ENCODE data around the gene IMMP2L. TPM values are rescaled to one million over a fixed set of nuclear protein-coding genes. Genes with fewer than 3 reads are reported as not detected.

Gene IMMP2L
- total and polyA plus RNA-seq, 2 of the 13 experiments (the other 11 are each of a cell fraction or from before 2014, with no cell fraction given): 7.8 to 16.9 TPM

- no peak for TF ChIP-seq ZNF432 (CRISPR knock-in tag; IDR thresholded peaks at IDR 0.05; ENCODE audit: borderline replicate concordance)
- no peak for TF ChIP-seq TBX2 (CRISPR knock-in tag; IDR thresholded peaks at IDR 0.05; ENCODE audit: borderline replicate concordance)
- TF ChIP-seq REL (CRISPR knock-in tag; conservative IDR thresholded peaks at IDR 0.05): no peak
- no peak for TF ChIP-seq ZNF235 (CRISPR knock-in tag; IDR thresholded peaks at IDR 0.05; ENCODE audit: borderline replicate concordance)
- TF ChIP-seq ZFP90 (CRISPR knock-in tag; IDR thresholded peaks at IDR 0.05; ENCODE audit: borderline replicate concordance): no peak
- no peak for TF ChIP-seq ZNF576 (CRISPR knock-in tag; IDR thresholded peaks at IDR 0.05)
- TF ChIP-seq SOX13 (IDR thresholded peaks at IDR 0.05): no peak
- no peak for TF ChIP-seq SOX13 (CRISPR knock-in tag; conservative IDR thresholded peaks at IDR 0.05 in 1 of 2, IDR thresholded peaks at IDR 0.05 in 1 of 2)
- H2AFZ ChIP-seq (ENCODE audit: low read length): no peak within 1 kb of the TSS
- WGBS (ENCODE audit: low lambda C conversion rate): 35% methylated on average over 4 of the region's 6 CpGs
These were observed 471.4 kb downstream of the IMMP2L start, which contains the start of gene LRRN3 for GRCh38 chr7:111090846-111091245. Gene LRRN3, plus strand, starts transcription at chr7:111091127. Its CDS starts 31,646 bp downstream, at chr7:111122773.

More at GRCh38 chr7:111090846-111091245, 471.4 kb downstream of the IMMP2L start, which contains the start of gene LRRN3:
- no peaks in the 10 kb centered on the region for H3K9me3 ChIP-seq (ENCODE audit: low read length)
- no peaks in the 10 kb centered on the region for H3K4me1 ChIP-seq (ENCODE audit: insufficient read depth, low read length)
- H3K4me2 ChIP-seq (ENCODE audit: low read depth, low read length): no peak within 1 kb of the TSS
- H3K79me2 ChIP-seq (ENCODE audit: insufficient read depth, low read length): no peaks in the 10 kb centered on the region
- DNase-seq (ENCODE audit: low spot score) (no peak), FAIRE-seq (no peak), ATAC-seq (no peak)
- in situ Hi-C loops (cut with HindIII; ENCODE audit: extremely low pct_ligation_motif_present, low pct_unique_long_range_greater_than_20kb): loop anchor here (5.0 to 25.0 kb wide), 3 partner anchors 396 to 1004 kb away; no protein-coding TSS in a partner anchor
- no TSS peak for BruUV-seq (replicated peaks)
- CTCF ChIA-PET (ENCODE audit: low intra/inter-chr PET ratio, low total read pairs): interaction anchor here (1.0 kb wide), 1 partner anchor 639 kb away, joined by 3 read pairs; no protein-coding TSS in a partner anchor
- H3K27me3 ChIP-seq (ENCODE audit: control insufficient read depth in 1 of 2, insufficient read depth in 2 of 2, low read length in 2 of 2): no peaks in the 10 kb centered on the region
- H3K27ac ChIP-seq (ENCODE audit: extremely low read length, insufficient read depth, low read length): no peak within 1 kb of the TSS
- no peak within 1 kb of the TSS for H3K9ac ChIP-seq (ENCODE audit: insufficient read depth, low read depth, low read length)
- POLR2A ChIA-PET: no interaction called here
- H3K36me3 ChIP-seq (replicated peaks in 1 of 2; ENCODE audit: control insufficient read depth in 1 of 2, insufficient read depth in 2 of 2, low read length in 2 of 2): no peaks in the 10 kb centered on the region
- intact Hi-C loops (cut with micrococcal nuclease; ENCODE audit: unreplicated experiment): loop anchor here (1.0 to 10.0 kb wide), 4 partner anchors 256 to 644 kb away; partner anchors contain the start of gene IMMP2L
- H3K4me3 ChIP-seq (replicated peaks in 1 of 3; ENCODE audit: insufficient read depth in 1 of 3, low read depth in 2 of 3, low read length in 3 of 3): no peak within 1 kb of the TSS
- no peaks in the 10 kb centered on the region for H4K20me1 ChIP-seq (ENCODE audit: insufficient read depth, low read length)

Data from HepG2 (cell line).